SU-DHL-6 (cell line): Measurements from ENCODE around the gene OR5H15.
"Not testable (repeated sequence)": the region's sequence is repeated elsewhere in the genome, so short reads cannot be mapped to it uniquely, and the experiment has no call there.

ENCODE experiments used
- H2AFZ ChIP-seq: fragments of 200-600 bp; sonication (generic); 2 replicates; pipeline ENCODE4 v1.6.1; 2014; ENCODE audit warnings: low read depth, mild to moderate bottlenecking, moderate library complexity, mixed read lengths, antibody characterized with exemption, low read length; ENCODE audit not compliant: severe bottlenecking
- H3F3A ChIP-seq: fragments of 200-600 bp; shearing (Covaris generic); 2 replicates; pipeline ENCODE4 v1.6.0; 2016; ENCODE audit warnings: antibody characterized with exemption, mild to moderate bottlenecking; ENCODE audit not compliant: insufficient read depth
- H3K27ac ChIP-seq: fragments of 200-600 bp; sonication (generic); 2 replicates; pipeline ENCODE4 v1.5.1; 2016; ENCODE audit warnings: low read depth, mild to moderate bottlenecking, low read length, moderate library complexity, mixed read lengths
- H3K27me3 ChIP-seq: fragments of 200-600 bp; sonication (generic), shearing (Covaris generic); 2 replicates; pipeline ENCODE4 v1.6.0; 2014; ENCODE audit warnings: mild to moderate bottlenecking, low read length
- H3K36me3 ChIP-seq: fragments of 200-600 bp; sonication (generic); 2 replicates; pipeline ENCODE4 v1.6.1; 2014; ENCODE audit warnings: mild to moderate bottlenecking, low read length, mixed read lengths
- H3K4me2 ChIP-seq: fragments of 300-600, 200-600 bp; shearing (Covaris generic), sonication (generic); 2 replicates; pipeline ENCODE4 v1.6.0; 2014; ENCODE audit warnings: low read length, low read depth, mild to moderate bottlenecking; ENCODE audit not compliant: poor library complexity, severe bottlenecking
- H3K4me3 ChIP-seq: fragments of 200-600 bp; sonication (generic); 2 replicates; pipeline ENCODE4 v1.5.1; 2014; ENCODE audit warnings: antibody characterized with exemption, low read length, mild to moderate bottlenecking, mixed read lengths; ENCODE audit not compliant: insufficient read depth, poor library complexity, severe bottlenecking
- H3K79me2 ChIP-seq: fragments of 200-600 bp; sonication (generic); 2 replicates; pipeline ENCODE4 v1.6.1; 2014; ENCODE audit warnings: mild to moderate bottlenecking, low read length, moderate library complexity; ENCODE audit not compliant: insufficient read depth
- H3K9ac ChIP-seq: fragments of 200-600 bp; sonication (generic); 2 replicates; pipeline ENCODE4 v1.7.0; 2014; ENCODE audit warnings: mild to moderate bottlenecking, low read length
- H3K9me2 ChIP-seq: fragments of 200-600 bp; sonication (generic); replicated peaks from 2 replicates; pipeline ENCODE4 v1.6.1; 2014; ENCODE audit warnings: low read length; ENCODE audit not compliant: insufficient read depth
- H3K9me3 ChIP-seq: fragments of 200-600 bp; sonication (generic); 2 replicates; pipeline ENCODE4 v1.6.1; 2014; ENCODE audit warnings: low read length, mixed read lengths; ENCODE audit not compliant: insufficient read depth
- H4K20me1 ChIP-seq: fragments of 200-600 bp; sonication (generic); 2 replicates; pipeline ENCODE4 v1.6.1; 2014; ENCODE audit warnings: low read depth, mild to moderate bottlenecking, antibody characterized with exemption, low read length, moderate library complexity, mixed read lengths
- EZH2phosphoT487 ChIP-seq: fragments of 200-600 bp; sonication (generic), shearing (Covaris generic); conservative IDR thresholded peaks from 2 replicates; pipeline ENCODE4 v1.6.1; 2018; ENCODE audit warnings: mild to moderate bottlenecking, antibody characterized with exemption, low read length, moderate library complexity, mixed read lengths
- TF ChIP-seq, protein P1 (sequence below): fragments of 200-600 bp; sonication (generic); IDR thresholded peaks from one replicate; pipeline ENCODE4 v1.5.1; 2017; ENCODE audit warnings: antibody characterized with exemption, mild to moderate bottlenecking, low read length, moderate library complexity; ENCODE audit not compliant: insufficient read depth, poor library complexity, severe bottlenecking

OR5H15 gene

DNA sequence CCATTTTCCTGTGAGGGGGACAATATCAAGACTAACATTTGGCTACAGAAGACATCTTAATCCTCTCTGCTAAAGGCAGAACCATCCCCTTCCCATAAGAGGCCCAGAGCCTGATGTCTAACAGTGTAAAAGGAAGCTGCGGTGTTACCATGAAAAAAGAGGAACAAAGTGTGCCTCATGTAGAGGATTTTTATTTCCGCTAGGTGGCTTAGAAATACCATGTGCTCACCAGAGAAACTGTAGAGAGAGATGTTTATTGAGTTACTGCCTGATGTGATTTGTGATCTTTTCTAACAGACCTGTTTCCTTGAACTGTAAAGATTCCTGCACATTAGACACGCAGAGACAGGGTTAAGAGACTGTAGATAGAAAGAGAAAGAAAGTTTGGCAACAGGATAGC lies 22.0 kb downstream of the OR5H15 start:
- Histone ChIP-seq H3K9me2 (no peaks in the 10 kb centered on the region), H3F3A (no peaks in the 10 kb centered on the region), H3K27ac (no peak overlapping the region), H3K4me3 (no peak overlapping the region), H3K4me2 (no peak overlapping the region), H3K36me3 (no peaks in the 10 kb centered on the region), H3K9ac (no peak overlapping the region), H4K20me1 (no peaks in the 10 kb centered on the region), H2AFZ (peak overlapping the region; percentile 8), H3K27me3 (no peaks in the 10 kb centered on the region), H3K9me3 (no peaks in the 10 kb centered on the region), H3K79me2 (no peaks in the 10 kb centered on the region)
- TF ChIP-seq, protein P1, sequence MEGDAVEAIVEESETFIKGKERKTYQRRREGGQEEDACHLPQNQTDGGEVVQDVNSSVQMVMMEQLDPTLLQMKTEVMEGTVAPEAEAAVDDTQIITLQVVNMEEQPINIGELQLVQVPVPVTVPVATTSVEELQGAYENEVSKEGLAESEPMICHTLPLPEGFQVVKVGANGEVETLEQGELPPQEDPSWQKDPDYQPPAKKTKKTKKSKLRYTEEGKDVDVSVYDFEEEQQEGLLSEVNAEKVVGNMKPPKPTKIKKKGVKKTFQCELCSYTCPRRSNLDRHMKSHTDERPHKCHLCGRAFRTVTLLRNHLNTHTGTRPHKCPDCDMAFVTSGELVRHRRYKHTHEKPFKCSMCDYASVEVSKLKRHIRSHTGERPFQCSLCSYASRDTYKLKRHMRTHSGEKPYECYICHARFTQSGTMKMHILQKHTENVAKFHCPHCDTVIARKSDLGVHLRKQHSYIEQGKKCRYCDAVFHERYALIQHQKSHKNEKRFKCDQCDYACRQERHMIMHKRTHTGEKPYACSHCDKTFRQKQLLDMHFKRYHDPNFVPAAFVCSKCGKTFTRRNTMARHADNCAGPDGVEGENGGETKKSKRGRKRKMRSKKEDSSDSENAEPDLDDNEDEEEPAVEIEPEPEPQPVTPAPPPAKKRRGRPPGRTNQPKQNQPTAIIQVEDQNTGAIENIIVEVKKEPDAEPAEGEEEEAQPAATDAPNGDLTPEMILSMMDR = no peak
- TF ChIP-seq EZH2phosphoT487 = no peak

DNA sequence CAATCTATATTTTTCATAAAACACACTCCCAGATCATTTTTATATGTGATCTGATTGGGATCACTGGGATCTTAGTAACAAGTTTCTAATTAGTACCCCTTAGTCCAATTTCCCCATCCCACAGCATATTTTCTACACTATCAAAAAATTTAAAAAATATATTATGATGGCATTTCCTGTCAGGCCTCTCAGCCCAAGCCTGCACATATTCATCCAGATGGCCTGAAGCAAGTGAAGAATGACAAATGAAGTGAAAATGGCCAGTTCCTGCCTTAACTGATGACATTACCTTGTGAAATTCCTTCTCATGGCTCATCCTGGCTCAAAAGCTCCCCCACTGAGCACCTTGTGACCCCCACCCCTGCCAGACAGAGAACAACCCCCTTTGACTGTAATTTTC lies 24.4 kb downstream of the OR5H15 start:
- not testable (repeated sequence) for H3K27me3 ChIP-seq, H3K4me2 ChIP-seq, H3K36me3 ChIP-seq, H3F3A ChIP-seq, H3K9me3 ChIP-seq, H2AFZ ChIP-seq, H4K20me1 ChIP-seq, H3K9me2 ChIP-seq, H3K4me3 ChIP-seq, H3K9ac ChIP-seq, H3K27ac ChIP-seq, H3K79me2 ChIP-seq

- H3K27ac ChIP-seq, H3K9me3 ChIP-seq, H3K4me3 ChIP-seq, H2AFZ ChIP-seq, H3K9me2 ChIP-seq, H3K9ac ChIP-seq, H4K20me1 ChIP-seq, H3K36me3 ChIP-seq, H3F3A ChIP-seq, H3K27me3 ChIP-seq, H3K4me2 ChIP-seq, H3K79me2 ChIP-seq: not testable (repeated sequence)
These were observed 29.8 kb downstream of the OR5H15 start for GRCh38 chr3:98196293-98196692.

- TF ChIP-seq, protein P1 = no peak
- no peak for TF ChIP-seq EZH2phosphoT487
- Histone ChIP-seq H2AFZ (no peak overlapping the region), H3K79me2 (no peaks in the 10 kb centered on the region), H3F3A (no peaks in the 10 kb centered on the region), H3K27ac (no peak overlapping the region), H3K9me2 (no peaks in the 10 kb centered on the region), H3K9me3 (no peaks in the 10 kb centered on the region), H3K4me3 (no peak overlapping the region), H3K27me3 (no peaks in the 10 kb centered on the region), H3K4me2 (no peak overlapping the region), H3K36me3 (no peaks in the 10 kb centered on the region), H3K9ac (no peak overlapping the region), H4K20me1 (no peaks in the 10 kb centered on the region)
These were observed 32.5 kb downstream of the OR5H15 start for GRCh38 chr3:98199020-98199419.
